Activated CD4-positive, CD25-positive, alpha-beta regulatory T cell (primary cell): Measurements from ENCODE around the gene ARHGEF17.
A peak's percentile ranks its signal among the peaks of the same experiment; 100 is the strongest.
"Not testable (repeated sequence)": the region's sequence is repeated elsewhere in the genome, so short reads cannot be mapped to it uniquely, and the experiment has no call there.

ENCODE experiments used
- DNase-seq, 4 experiments: peaks; one replicate each; lab custom pipeline; 2025; lab: John Stamatoyannopoulos, UW

The ARHGEF17 gene

DNA sequence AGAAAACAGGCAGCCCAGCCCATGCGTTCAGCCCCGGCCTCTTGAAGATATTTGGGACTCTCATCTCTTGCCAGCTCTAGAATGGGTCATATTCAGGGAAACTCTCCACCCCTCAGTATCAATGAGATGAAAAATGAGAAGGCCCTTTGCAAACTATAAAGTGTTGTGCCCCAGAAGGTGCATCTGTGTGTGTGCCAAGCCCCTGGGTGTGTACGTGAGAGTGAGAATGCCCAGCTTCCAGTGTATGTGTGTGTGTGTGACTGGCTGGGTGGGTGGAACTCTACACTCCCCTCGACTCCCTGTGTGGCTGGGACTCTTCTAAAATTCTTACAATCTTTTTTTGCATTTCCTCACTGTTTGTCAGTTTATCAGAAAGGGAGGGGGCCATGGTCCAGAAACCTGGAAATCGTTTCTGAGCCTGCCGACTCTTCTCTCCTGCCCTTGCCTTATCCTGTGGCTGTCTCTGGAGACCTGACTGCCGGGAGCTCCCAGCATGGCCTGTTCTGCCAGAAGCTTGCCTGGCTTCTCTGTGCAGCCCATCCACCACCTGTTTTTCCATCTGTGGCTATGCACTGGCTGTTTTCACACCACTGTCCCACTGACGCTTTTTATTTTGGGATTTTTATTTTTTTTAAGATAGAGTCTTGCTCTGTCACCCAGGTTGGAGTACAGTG lies 34.7 kb upstream of the ARHGEF17 start:
- DNase-seq = no peak

DNA sequence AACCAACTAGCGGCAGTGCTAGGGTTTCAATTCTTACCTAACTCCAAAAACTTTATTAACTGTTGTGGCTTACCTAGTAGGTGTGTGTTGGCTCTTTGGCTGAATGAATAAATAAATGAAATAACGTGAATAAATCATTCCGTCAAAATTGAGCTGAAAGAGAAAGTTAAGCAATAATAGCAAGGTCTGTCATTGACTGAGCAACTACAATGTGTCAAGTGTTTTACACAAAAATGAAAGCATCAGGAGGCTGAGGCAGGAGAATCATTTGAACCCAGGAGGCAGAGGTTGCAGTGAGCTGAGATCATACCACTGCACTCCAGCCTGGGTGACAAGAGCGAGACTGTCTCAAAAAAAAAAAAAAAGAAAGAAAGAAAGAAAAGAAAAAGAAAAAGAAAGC lies 33.9 kb upstream of the ARHGEF17 start:
- DNase-seq = not testable (repeated sequence)

DNA sequence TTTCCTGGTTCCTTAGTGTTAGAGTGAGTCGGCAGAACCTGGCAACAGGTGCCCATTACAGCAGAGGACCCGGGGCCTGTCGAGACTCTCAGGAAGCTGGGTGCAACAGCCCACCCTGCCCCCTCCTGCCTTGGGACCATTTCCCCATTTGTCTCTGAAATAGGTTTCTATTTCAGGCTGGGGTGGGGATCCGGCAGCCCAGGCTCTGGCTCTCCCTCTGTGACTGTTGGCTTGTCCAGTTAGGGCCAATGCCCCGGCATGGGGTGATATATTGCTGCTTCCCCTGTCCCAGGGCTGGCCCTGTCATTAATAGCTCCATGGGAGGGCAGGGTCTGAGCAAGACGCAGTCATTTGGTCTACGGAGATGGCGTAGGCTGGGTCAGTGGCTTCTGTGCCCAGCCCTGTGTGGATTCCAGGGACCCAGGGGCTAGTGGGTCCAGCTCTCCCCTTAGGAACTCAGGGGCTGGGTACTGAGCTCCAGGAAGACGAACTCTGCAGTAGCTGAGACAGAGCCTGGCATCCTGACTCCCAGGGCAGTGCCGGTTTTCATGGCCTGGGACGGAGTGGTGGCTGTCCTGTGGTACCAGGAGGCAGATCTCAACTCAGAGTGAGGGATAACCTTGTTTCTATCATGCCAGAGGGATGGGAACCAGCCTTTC lies 33.2 kb upstream of the ARHGEF17 start:
- no peak for DNase-seq

DNA sequence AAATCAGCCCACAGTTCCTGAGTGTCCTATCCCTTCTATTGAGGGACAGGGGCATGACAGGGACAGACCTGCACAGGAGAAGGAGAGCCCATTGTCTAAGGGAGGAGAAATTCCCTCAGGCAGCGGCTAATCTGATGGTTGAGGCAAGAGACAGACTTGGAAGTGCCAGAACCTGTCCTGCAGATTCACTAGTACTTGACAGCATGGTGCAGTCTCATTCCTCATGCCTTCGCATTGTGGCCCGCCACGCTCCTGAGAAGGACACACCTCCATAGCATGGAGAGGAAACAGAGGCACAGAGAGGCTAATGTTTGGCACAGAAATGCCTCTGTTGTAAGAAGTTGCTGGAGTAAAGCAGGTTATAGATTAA lies 32.7 kb upstream of the ARHGEF17 start:
- DNase-seq = no peak

DNA sequence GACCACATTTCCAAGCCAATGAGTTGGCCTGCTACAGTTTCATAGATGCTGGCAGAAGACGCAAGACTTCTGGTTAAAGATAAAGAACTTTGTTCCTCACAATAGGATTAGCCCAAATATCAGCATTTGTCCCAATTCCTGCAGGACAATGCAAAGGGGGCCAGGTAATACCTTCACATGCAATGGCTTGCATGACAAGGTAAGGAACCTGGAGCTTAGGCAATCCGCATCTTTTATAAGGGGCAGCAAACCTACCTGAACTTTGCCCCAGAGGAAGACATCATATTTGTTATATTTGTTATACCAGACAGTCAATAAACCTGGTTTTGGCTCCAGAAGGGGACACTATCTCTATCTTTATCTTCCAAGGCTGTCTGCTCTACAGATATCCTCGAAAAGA lies 30.6 kb upstream of the ARHGEF17 start:
- DNase-seq = no peak

DNA sequence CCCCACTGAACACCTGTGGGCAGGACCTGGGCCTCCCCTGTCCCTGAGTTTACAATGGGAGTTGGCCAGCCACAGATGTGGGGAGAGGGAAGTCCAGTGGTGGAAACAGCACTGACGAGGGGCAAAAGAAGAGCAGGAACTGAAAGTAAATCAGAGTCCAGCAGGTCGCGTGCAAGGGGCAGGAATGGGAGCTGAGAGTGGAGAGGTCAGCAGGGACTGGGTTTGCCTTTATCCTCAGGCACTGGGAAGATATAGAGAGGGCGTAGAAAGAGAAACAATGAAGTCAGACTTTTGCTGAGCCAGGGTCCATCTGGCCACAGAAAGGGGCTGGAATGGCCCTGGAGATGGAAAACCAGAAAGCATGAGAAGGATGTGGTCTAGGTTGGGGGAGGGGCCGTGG lies 27.4 kb upstream of the ARHGEF17 start:
- no peak for DNase-seq

DNA sequence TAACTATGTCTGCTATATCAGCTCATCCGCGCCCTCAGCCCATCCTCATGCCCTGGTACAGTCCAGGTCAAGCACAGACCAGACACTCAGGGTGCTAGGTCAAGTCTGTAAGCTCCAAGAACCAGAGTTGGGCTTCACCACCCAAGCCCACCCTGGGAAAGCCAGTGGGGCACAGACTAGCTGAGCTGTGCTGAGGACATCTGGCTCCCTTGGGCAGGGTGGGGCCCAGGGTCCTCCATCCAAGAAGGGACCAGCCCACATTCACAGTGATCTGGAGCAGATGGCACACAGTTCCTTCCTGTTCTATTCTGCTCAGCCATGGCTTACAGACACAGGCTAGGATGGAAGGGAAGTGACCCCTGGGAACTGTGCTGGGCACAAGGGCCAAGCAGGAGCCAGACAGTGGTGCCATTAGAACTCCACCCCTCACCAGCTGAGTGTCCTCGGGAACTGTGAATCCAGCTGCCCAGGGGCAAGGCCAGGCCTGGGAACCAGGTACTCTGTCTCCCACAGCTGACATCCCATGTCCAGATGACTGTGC lies 26.8 kb upstream of the ARHGEF17 start:
- no peak for DNase-seq

DNA sequence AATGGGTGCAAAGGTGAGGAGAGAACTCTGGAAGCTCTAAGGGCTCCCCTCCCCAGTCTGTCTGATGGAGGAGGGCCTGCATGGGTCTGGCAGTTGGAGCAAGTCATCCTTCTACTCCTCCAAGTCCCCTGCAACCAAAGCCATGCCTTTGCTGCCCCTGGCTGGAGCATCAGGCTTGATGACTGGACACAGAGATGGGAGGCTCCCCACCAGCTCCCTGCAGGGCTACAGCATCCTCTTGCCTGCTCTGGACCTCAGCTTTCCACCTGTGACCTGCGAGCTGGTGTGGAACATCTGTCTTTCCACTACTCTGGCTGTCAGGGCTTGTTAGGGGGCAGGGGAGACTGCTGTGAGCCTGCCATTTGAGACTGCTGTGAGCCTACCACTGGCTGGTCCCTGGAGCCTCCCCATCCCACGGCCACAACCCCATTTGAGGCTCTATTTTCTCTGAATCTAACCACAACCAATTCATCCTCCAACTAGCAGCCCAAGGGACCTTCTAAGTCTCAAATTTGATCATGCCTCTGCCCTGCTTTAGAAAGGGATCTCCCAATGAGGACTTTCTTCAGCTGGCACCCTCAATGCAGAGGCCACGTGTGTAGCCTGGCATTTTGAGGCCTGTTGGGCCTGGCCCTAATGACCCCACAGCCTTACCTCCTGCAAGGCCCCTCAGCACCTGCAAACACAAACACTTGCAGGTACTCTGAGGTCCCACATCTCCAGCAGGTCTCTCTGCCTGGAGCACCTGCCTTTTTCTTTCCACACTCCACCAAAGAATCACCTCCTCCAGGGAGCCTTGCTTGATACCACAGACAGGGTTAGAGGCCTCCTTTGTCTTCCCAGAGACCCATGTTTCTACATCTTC lies 26.0 kb upstream of the ARHGEF17 start:
- DNase-seq = no peak

DNA sequence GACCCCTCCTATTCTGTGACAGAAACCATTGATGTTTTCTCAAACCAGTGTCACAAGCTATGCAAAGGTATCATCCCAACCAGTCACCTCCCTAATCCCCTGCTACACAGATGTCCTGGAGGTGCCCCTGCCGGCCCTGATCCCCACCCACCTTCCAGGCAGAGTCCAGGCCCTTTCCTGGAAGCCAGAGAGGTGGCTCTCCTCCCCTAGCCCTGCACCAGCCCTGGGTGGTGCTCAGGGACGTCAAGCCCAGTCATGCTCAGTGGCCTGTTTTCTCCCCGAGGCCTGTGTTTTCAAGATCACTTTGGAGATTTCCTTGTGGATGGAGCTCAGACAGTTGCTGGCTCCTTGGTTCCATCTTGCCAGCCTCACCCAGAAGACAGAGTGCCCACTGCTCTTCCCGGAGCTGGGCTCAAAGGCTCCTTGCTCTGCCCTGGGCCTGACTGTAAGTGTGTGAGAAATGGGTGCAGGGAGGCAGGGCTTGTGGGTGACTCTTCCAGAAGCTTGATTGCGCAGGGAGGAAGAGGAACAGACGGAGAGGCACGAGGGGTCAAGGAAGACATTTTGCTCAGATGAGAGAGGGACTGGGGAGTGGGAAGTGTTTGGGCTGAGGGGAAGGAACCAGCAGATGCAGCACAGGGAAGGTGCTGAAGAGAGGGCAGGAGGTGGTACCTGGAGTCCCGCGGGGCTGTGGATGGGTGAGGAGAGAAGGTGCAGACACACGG lies 24.6 kb upstream of the ARHGEF17 start:
- DNase-seq = no peak

DNA sequence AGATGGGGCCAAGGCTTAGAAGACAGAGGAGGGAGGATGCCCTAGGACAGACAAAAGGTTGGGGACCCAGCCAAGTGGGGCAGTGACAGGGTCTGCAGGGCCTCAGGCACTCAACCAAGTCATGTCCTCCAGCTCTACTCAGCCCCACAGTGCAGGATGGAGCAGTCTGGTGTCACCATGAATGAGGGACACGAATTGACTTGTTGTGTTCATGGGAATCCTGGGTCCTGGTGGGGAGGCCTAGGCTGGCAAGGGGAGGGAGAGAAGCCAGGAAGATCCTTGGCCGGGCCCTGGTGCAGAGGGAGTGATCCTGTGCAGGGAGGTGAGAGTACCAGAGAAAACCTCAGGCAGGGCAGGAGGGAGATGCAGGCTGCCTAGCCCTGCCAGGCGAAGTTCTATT lies 24.0 kb upstream of the ARHGEF17 start:
- no peak for DNase-seq

DNA sequence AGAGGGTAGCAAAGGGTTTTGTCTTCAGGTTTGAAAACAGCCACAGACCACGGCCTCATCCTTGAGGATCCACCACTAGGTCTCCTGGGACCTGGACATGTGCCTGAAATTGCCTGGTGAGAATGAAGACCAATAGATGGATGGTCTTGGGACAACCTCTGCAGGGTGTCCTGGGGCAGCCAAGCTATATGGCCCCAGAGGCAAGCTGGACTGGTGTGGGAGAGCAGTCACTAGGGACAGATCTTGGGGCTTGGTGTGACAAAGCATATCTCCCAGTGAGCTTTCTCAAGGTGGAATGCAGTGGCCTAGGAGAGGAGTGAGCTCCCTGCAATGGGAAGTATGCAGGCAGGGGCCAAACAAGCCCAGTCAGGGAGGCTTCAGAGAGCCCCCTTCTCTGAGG lies 22.4 kb upstream of the ARHGEF17 start:
- DNase-seq = no peak

DNA sequence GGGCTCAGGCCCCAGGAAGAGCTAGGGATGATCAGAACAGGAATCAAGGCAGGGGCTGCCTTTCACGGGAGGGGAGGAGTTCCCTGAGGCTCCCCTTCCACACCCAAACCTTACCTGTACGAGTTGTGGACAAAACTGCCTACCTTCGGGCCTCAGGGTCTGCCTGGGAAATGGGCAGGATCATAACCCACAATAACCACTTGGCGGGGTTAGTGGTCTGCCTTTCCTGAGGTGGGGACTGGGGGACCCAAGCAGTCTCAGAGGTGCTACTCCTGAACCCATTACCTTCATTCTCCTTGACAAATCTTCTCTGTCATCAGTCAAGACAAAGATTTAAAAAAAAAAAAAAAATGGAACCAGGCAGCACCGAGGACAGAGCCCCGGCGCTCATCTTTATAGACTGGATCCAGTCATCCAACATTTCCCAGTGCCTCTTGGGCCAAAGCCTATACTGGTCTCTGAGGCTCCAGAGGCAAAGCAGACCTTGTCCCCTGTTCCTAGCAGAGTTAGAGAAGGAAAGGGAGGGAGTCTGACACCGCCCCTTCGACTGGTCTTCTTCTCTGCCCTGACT lies 21.8 kb upstream of the ARHGEF17 start:
- no peak for DNase-seq

DNA sequence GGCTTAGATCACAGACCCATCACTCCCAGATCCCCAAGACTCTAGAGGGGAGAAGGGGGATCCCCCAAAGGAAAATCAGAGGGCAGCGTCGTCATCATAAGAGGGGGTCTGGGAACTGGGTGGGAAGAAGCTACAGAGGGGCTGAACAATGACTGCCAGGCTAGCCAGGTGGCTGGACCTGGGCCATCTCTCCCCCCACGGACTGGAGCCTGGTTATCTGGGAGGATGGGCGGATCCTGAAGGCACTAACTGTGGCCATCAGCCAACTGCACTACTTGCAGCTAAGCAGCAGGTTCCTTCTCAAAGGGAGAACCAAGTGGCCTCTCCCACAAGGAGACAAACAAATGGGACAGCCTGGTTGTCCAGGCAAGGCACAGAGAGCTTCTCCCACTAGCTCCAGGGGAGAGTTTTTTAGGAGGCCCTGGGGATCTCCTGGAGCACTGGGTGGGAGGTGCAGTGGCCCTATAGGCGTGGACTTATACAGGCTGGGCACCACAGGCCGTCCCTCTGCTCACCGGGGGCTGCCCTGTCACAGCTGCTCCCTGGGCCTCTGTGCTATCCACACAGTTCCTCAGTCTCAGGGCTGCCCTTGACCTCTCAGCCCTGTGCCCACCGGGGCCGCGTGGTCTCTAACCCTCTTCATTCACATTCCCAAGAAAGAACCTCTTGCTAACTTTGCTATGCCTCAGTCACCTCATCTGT lies 20.5 kb upstream of the ARHGEF17 start:
- DNase-seq = no peak

DNA sequence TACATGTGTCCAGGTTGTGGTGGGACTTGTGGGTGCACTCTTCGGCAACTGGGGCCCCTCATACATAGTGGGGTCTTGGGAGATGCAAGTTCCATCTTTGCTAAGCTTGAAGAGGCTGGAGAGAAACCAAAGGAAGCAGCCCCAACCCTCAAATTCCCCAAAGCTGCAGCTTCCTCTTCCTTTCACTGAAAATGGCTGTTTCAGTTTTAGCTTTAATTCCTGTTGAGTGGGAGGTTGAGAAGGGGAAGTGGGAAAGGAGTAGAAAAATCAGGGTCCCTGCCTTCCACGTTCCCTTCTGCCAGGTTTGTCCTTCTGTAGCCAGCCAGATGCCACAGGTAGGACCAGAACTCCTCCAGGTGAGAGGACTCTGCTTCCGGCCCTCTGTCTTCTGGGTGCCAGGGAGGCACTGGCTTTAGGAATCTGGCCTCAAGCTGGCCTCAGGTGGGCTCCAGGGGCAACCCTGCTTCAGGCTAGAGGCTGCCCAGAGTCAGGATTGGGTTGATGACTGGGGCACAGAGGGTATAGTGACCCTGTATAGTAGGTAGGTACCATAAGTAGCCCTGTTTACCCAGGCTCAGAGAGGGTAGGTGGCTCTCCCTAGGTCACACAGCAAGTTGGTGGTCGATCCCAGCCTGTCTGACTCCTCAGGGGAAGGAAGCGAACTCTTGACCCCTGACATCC lies 19.7 kb upstream of the ARHGEF17 start:
- DNase-seq = no peak

DNA sequence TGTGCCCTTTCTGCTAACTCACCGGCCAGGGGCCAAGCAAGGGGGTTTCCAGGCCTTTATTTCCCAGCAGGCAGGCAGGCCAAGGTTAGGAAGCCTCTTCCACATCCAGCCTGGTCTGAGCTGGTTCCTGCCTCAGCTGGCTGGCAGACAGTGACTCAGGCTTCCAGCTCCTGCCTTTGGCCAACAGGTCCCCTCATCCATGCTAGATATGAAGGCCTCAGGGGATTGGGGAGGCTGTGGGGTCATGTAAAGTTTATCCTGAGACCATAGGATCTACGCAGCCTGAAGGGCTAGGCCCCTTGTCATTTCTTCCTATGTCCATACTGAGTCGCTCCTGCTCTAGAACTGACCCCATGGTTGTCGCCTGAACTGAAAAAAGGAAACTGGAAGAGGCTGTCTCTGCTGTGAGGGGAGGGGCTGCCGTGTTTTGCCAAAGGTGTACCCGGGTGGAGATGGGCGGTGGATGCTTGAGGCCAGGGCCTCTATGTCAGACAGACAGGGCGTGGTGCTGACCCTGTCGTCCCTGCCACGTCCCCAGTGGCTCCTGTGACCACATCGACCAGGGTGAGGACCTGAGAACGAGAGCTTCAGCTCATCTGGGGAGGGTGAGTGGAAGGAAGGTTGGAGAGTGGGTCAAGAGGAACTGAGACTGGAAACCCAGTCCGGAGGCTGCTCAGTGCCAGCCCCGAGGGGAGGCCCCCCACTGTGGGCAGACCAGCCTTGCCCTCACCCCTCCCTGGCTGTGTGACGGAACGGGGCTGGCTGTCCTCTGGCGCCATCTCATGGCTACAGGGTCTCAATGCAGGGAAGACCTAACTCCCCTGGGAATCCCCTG lies 19.0 kb upstream of the ARHGEF17 start:
- peak in 2 of 4 experiments; percentile 6 to 29 for DNase-seq

DNA sequence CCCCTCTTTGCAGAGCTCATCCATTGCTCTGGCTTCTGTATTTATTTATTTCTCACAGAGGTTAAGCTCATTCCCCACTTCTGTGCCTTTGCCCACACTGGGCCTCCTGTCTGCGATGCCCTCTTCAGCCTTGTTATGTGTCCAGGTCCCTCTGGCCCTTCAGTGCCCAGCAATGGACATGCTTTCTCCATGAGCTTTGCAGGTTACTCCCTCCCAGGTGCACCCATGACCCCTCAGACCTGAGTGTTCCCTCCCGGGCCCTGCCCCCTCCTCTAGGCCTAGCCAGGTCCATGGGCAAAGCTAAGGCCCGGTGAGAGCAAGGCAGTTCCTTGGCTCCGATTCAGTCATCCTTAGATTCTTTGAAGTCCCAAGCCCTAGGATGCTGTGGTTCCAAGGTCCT lies 17.5 kb upstream of the ARHGEF17 start:
- no peak for DNase-seq

DNA sequence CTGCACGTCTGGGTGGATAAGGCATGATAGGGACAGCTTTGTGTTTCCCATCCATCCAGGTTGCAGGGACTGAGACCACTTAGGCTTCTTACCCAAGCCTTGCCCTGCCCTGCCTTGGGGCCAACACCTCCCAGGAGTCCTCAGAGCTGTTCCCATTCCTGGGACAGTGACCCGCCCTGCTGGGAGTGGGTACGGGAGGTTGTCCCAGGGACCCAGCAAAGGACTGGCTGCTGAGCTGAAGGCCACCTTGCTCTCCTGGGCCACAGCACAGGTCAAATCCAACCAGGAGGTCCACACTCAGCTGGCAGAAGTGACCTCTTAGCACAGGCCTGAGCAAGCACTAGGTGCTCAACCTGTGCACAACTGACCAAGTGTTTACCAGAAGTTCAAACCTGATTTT lies 16.9 kb upstream of the ARHGEF17 start:
- no peak for DNase-seq

DNA sequence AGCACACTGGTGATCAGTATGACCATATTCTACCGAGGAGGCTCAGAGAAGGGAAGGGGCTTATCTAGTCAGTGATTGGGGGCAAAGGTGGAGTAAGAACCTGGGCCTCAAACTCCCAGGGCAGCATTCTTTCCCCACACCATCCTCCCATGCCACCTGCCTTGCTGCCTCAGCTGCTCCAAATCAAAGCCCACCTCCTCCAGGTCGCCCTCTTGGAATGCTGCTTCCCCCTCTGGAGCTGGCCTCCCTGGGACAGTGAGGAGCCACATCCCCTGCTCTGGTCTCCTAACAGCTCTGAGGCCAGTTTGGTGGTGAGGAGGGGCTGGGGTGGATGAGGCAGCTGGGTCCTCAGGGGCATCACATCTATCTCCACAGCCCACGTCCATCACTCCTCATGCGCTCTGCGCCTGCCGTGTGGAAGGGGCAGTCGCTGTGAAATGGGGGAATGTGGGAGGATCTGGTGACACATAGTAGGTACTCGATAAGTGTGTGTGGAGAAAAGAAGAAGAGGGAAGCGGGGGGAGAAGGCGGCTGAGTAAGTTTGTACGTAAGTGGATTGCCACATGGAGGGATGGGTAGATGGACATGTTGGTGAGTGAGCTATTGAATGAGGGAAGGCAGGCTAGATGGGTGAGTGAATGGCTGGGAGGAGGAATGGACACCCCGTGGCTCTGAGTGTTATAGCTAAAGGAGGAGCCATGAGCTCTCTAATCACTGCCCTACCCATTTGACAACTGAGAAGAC lies 16.1 kb upstream of the ARHGEF17 start:
- DNase-seq = no peak

DNA sequence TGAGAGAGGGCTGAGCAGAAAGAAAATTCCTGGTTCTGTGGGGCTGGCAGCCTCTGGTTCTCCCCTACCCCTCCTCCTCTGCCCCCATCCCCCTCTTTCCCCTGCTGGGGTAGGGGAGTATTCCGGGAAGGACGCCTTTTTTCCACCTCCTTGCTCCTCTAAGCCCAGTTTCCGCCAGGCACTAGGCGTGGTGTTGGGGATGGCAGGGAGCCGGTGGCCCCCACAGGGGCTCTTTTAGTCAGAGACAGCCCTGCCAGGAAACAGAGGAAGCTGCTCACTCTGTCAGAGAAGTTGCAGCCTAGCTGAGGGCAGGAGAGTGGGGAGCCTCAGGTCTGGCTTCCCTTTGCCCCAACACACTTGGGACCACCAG lies 15.6 kb upstream of the ARHGEF17 start:
- DNase-seq = no peak
